DND-41 (cell line): ENCODE data around the gene ABCA2.

Experiments
- ATAC-seq: fragments of 200-7000 bp; cut with Tn5 transposase; 3 replicates; pipeline ENCODE4 v1.9.1; 2021; ENCODE audit warnings: low read depth; ENCODE audit not compliant: insufficient read depth
- DNase-seq: peaks from one replicate; pipeline ENCODE4 v3.0.0-alpha.2; 2020
- H2AFZ ChIP-seq: 2 replicates; pipeline ENCODE4 v1.6.0; 2012; ENCODE audit warnings: low read depth, low read length
- H3K27ac ChIP-seq: 2 replicates; pipeline ENCODE4 v1.5.1; 2012; ENCODE audit warnings: low read length, inconsistent platforms
- H3K27me3 ChIP-seq: fragments of 200-600 bp; sonication (generic); 2 replicates; pipeline ENCODE4 v1.6.0; 2012; ENCODE audit warnings: low read length, mild to moderate bottlenecking, inconsistent platforms; ENCODE audit not compliant: insufficient read depth, poor library complexity
- H3K36me3 ChIP-seq: 2 replicates; pipeline ENCODE4 v1.5.1; 2012; ENCODE audit warnings: low read length, inconsistent platforms; ENCODE audit not compliant: insufficient read depth
- H3K4me1 ChIP-seq: 2 replicates; pipeline ENCODE4 v1.5.1; 2012; ENCODE audit warnings: mild to moderate bottlenecking, low read length; ENCODE audit not compliant: insufficient read depth
- H3K4me2 ChIP-seq: 2 replicates; pipeline ENCODE4 v1.6.0; 2012; ENCODE audit warnings: mild to moderate bottlenecking, moderate library complexity, low read length, inconsistent platforms; ENCODE audit not compliant: insufficient read depth
- H3K4me3 ChIP-seq, 2 experiments: fragments of 200-600 bp in 1 of 2; shearing (Covaris generic) in 1 of 2; 2 replicates each; pipeline ENCODE4 v1.5.1; 2012 to 2016; ENCODE audit warnings: inconsistent platforms in 2 of 2, low read length in 2 of 2, mild to moderate bottlenecking in 2 of 2, low read depth in 1 of 2, moderate library complexity in 1 of 2
- H3K79me2 ChIP-seq: 2 replicates; pipeline ENCODE4 v1.6.0; 2012; ENCODE audit warnings: low read length, inconsistent platforms; ENCODE audit not compliant: insufficient read depth
- H3K9ac ChIP-seq: 2 replicates; pipeline ENCODE4 v1.6.0; 2012; ENCODE audit warnings: low read depth, mild to moderate bottlenecking, inconsistent platforms, low read length, moderate library complexity
- H3K9me3 ChIP-seq: 2 replicates; pipeline ENCODE4 v1.5.1; 2012; ENCODE audit warnings: low read length, moderate library complexity, mild to moderate bottlenecking, inconsistent platforms; ENCODE audit not compliant: insufficient read depth, severe bottlenecking
- H4K20me1 ChIP-seq: 2 replicates; pipeline ENCODE4 v1.6.0; 2012; ENCODE audit warnings: low read length; ENCODE audit not compliant: insufficient read depth
- CTCF ChIP-seq: IDR thresholded peaks from 2 replicates; pipeline ENCODE4 v1.5.1; 2012; ENCODE audit warnings: borderline replicate concordance, low read length, moderate library complexity, mild to moderate bottlenecking; ENCODE audit not compliant: poor library complexity, severe bottlenecking; ENCODE audit errors: extremely low read depth
- EZH2 ChIP-seq: IDR thresholded peaks from 3 replicates; pipeline ENCODE4 v1.6.1; 2012; ENCODE audit warnings: borderline replicate concordance, low read depth, mild to moderate bottlenecking, moderate library complexity, low read length, inconsistent platforms; ENCODE audit not compliant: severe bottlenecking

The ABCA2 gene

GRCh38 chr9:137032858-137033257 lies 4.8 kb upstream of the ABCA2 start:
- H3K4me3 ChIP-seq, result no peak overlapping the region
- H3K4me2 ChIP-seq, result no peak overlapping the region
- no peaks in the 10 kb centered on the region for H3K9me3 ChIP-seq
- no peak for ATAC-seq
- H4K20me1 ChIP-seq, result peaks cover 20% of the 10 kb centered on the region
- TF ChIP-seq CTCF (no peak), EZH2 (no peak)
- H3K27ac ChIP-seq, result no peak overlapping the region
- no peak overlapping the region for H3K9ac ChIP-seq
- H3K36me3 ChIP-seq, result no peaks in the 10 kb centered on the region
- no peaks in the 10 kb centered on the region for H3K79me2 ChIP-seq
- H3K27me3 ChIP-seq, result peaks cover 9% of the 10 kb centered on the region
- no peak for DNase-seq
- peaks cover 25% of the 10 kb centered on the region for H3K4me1 ChIP-seq
- H2AFZ ChIP-seq, result no peak overlapping the region

GRCh38 chr9:137031904-137032640 lies 4.0 kb upstream of the ABCA2 start, which contains the start of gene FUT7:
TSS of gene FUT7 (minus strand) at chr9:137032088. CDS start at chr9:137031991, 97 bp downstream.
- Histone ChIP-seq H3K4me2 (no peak within 1 kb of the TSS), H3K4me1 (peaks cover 31% of the 10 kb centered on the region), H3K4me3 (no peak within 1 kb of the TSS), H3K9me3 (no peaks in the 10 kb centered on the region), H3K79me2 (no peaks in the 10 kb centered on the region), H3K9ac (no peak within 1 kb of the TSS), H3K27ac (no peak within 1 kb of the TSS), H2AFZ (no peak within 1 kb of the TSS), H3K36me3 (no peaks in the 10 kb centered on the region), H4K20me1 (peaks cover 20% of the 10 kb centered on the region), H3K27me3 (peaks cover 9% of the 10 kb centered on the region)
- no peak for TF ChIP-seq EZH2
- no peak for TF ChIP-seq CTCF
- peak; percentile 43 for DNase-seq
- no peak for ATAC-seq

- peaks cover 39% of the 10 kb centered on the region for H3K4me1 ChIP-seq
- no peak for DNase-seq
These were observed 2.8 kb upstream of the ABCA2 start for GRCh38 chr9:137030538-137031527.

More at GRCh38 chr9:137030538-137031527, 2.8 kb upstream of the ABCA2 start:
- Histone ChIP-seq H3K27ac (no peak overlapping the region), H3K9me3 (no peaks in the 10 kb centered on the region), H3K27me3 (peaks cover 9% of the 10 kb centered on the region), H2AFZ (no peak overlapping the region), H3K36me3 (no peaks in the 10 kb centered on the region), H3K4me2 (no peak overlapping the region), H4K20me1 (peaks cover 19% of the 10 kb centered on the region), H3K9ac (no peak overlapping the region), H3K4me3 (no peak overlapping the region), H3K79me2 (no peaks in the 10 kb centered on the region)
- TF ChIP-seq CTCF, result no peak
- no peak for TF ChIP-seq EZH2
- no peak for ATAC-seq
